Measurements from ENCODE around the gene PNRC1. TPM values are rescaled to one million over a fixed set of nuclear protein-coding genes. Genes with fewer than 3 reads are reported as not detected.

The PNRC1 gene
- total and polyA plus RNA-seq, 2 of the 4 experiments (the other 2 are of a cell fraction) = 6.5 to 8.1 TPM

DNA sequence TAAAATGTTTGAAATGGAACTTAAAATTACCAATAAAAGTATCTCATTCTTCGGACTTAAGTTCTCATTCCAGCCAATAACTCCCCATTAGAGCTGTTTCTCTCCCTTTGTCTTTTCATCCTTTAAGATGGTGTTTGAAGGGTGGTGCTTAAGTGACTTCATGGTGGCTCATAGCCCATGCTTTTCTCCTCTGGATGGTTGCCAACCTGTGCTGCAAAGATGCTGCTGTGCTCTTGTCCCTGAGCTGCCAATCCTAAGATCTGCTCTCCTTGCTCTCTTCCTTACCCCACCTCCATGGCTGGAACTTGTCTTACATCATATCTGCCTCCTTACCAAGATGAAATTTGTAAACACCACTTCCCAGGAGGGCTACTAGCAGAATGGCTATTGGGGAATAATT lies 31.6 kb upstream of the PNRC1 start:
- Histone ChIP-seq H4K91ac (ENCODE audit: insufficient read depth, low read depth, low read length) (no peak overlapping the region), H3K27ac (ENCODE audit: insufficient read depth, low read length) (no peak overlapping the region), H2BK5ac (ENCODE audit: low read depth, low read length, poor library complexity, severe bottlenecking) (no peak overlapping the region), H2AK5ac (ENCODE audit: low read depth, low read length) (no peak overlapping the region), H3K14ac (replicated peaks; ENCODE audit: low read depth, low read length) (no peak overlapping the region), H4K5ac (ENCODE audit: low read depth, low read length) (no peak overlapping the region), H3K79me1 (ENCODE audit: low read depth in 1 of 2, low read length in 2 of 2) (no peaks in the 10 kb centered on the region), H3K36me3 (ENCODE audit: control insufficient read depth, insufficient read depth, low read length) (no peaks in the 10 kb centered on the region), H3K4me1 (ENCODE audit: control insufficient read depth, insufficient read depth, low read length) (peaks cover 10% of the 10 kb centered on the region), H3K23ac (ENCODE audit: low read depth, low read length) (no peak overlapping the region), H2BK15ac (ENCODE audit: low read depth, low read length) (no peak overlapping the region), H3K4ac (ENCODE audit: low read depth, low read length) (no peak overlapping the region), H2BK20ac (ENCODE audit: low read depth, low read length) (no peak overlapping the region), H3K4me2 (ENCODE audit: low read depth, low read length) (no peak overlapping the region), H3K9me3 (ENCODE audit: control insufficient read depth, insufficient read depth, low read length) (no peaks in the 10 kb centered on the region), H3K56ac (ENCODE audit: extremely low read depth, insufficient read depth, low read length) (no peak overlapping the region), H4K20me1 (ENCODE audit: insufficient read depth, low read length) (no peaks in the 10 kb centered on the region), H2AK9ac (replicated peaks; ENCODE audit: low read depth, low read length, poor library complexity) (no peak overlapping the region), H3K9me1 (ENCODE audit: insufficient read depth, low read length) (no peaks in the 10 kb centered on the region), H2AFZ (replicated peaks; ENCODE audit: low read length, poor library complexity) (no peak overlapping the region), H4K8ac (ENCODE audit: low read depth in 2 of 2, low read length in 2 of 2) (no peak overlapping the region), H2BK120ac (ENCODE audit: low read depth, low read length) (no peak overlapping the region), H3K9ac (ENCODE audit: low read depth, low read length) (no peak overlapping the region), H3K4me3 (ENCODE audit: insufficient read depth, low read depth, low read length) (no peak overlapping the region), H3K27me3 (ENCODE audit: control insufficient read depth, insufficient read depth, low read length) (peaks cover 2% of the 10 kb centered on the region; the same call in 1 of the 2 replicates), H3K18ac (ENCODE audit: low read depth, low read length) (no peak overlapping the region)
- ATAC-seq (ENCODE audit: low read depth) (peak; percentile 22; the same call in 1 of the 2 replicates), DNase-seq (peak; percentile 13)
- POLR2A ChIA-PET (ENCODE audit: unreplicated experiment) = no interaction called here
- dilution Hi-C loops (cut with HindIII; ENCODE audit: low sequenced_read_pairs, unreplicated experiment) (no loop called here), intact Hi-C loops (cut with micrococcal nuclease) (no loop called here), in situ Hi-C loops (cut with MboI; ENCODE audit: low sequenced_read_pairs) (no loop called here)
- no TSS peak for BruUV-seq (replicated peaks)
- CTCF ChIA-PET = no interaction called here
- TF ChIP-seq NFE2L2 (IDR thresholded peaks at IDR 0.05; ENCODE audit: low read depth, low read length) (no peak), MAZ (IDR thresholded peaks at IDR 0.05; ENCODE audit: borderline replicate concordance, low read depth, low read length) (no peak), CEBPB (IDR thresholded peaks at IDR 0.05; ENCODE audit: low read depth, low read length) (no peak), RFX5 (IDR thresholded peaks at IDR 0.05; ENCODE audit: low read depth, low read length) (no peak), CHD1 (IDR thresholded peaks at IDR 0.05; ENCODE audit: low read depth, low read length) (no peak), FOS (IDR thresholded peaks at IDR 0.05; ENCODE audit: low read depth, low read length) (no peak)
- TF ChIP-seq, protein P1, sequence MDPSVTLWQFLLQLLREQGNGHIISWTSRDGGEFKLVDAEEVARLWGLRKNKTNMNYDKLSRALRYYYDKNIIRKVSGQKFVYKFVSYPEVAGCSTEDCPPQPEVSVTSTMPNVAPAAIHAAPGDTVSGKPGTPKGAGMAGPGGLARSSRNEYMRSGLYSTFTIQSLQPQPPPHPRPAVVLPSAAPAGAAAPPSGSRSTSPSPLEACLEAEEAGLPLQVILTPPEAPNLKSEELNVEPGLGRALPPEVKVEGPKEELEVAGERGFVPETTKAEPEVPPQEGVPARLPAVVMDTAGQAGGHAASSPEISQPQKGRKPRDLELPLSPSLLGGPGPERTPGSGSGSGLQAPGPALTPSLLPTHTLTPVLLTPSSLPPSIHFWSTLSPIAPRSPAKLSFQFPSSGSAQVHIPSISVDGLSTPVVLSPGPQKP (IDR thresholded peaks at IDR 0.05; ENCODE audit: borderline replicate concordance, low read depth, low read length) = no peak
- TF ChIP-seq, protein P2, sequence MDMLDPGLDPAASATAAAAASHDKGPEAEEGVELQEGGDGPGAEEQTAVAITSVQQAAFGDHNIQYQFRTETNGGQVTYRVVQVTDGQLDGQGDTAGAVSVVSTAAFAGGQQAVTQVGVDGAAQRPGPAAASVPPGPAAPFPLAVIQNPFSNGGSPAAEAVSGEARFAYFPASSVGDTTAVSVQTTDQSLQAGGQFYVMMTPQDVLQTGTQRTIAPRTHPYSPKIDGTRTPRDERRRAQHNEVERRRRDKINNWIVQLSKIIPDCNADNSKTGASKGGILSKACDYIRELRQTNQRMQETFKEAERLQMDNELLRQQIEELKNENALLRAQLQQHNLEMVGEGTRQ (IDR thresholded peaks at IDR 0.05; ENCODE audit: low read depth, low read length) = no peak
- TF ChIP-seq, protein P3, sequence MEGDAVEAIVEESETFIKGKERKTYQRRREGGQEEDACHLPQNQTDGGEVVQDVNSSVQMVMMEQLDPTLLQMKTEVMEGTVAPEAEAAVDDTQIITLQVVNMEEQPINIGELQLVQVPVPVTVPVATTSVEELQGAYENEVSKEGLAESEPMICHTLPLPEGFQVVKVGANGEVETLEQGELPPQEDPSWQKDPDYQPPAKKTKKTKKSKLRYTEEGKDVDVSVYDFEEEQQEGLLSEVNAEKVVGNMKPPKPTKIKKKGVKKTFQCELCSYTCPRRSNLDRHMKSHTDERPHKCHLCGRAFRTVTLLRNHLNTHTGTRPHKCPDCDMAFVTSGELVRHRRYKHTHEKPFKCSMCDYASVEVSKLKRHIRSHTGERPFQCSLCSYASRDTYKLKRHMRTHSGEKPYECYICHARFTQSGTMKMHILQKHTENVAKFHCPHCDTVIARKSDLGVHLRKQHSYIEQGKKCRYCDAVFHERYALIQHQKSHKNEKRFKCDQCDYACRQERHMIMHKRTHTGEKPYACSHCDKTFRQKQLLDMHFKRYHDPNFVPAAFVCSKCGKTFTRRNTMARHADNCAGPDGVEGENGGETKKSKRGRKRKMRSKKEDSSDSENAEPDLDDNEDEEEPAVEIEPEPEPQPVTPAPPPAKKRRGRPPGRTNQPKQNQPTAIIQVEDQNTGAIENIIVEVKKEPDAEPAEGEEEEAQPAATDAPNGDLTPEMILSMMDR (conservative IDR thresholded peaks at IDR 0.05; ENCODE audit: low read depth, low read length) = no peak
- WGBS, 2 experiments (ENCODE audit: extremely low coverage in 2 of 2, insufficient read length in 1 of 2) = no CpG with 5 or more reads among the region's 1 CpG

Measured in IMR-90 (cell line).